Mesendoderm (in vitro differentiated cells): Measurements from ENCODE around the gene PAGR1.
"Not testable (repeated sequence)": the region's sequence is repeated elsewhere in the genome, so short reads cannot be mapped to it uniquely, and the experiment has no call there.

Experiments used
- DNase-seq: peaks from one replicate; pipeline ENCODE4 v3.0.0; 2013
- H2AK5ac ChIP-seq: 2 replicates; pipeline ENCODE4 v1.6.1; 2013; ENCODE audit warnings: low read length, inconsistent platforms
- H2BK120ac ChIP-seq: 2 replicates; pipeline ENCODE4 v1.6.1; 2013; ENCODE audit warnings: low read depth, mild to moderate bottlenecking, low read length, moderate library complexity, mixed read lengths
- H2BK15ac ChIP-seq: replicated peaks from 2 replicates; pipeline ENCODE4 v1.6.1; 2013; ENCODE audit warnings: low read depth, mild to moderate bottlenecking, moderate library complexity
- H2BK5ac ChIP-seq: 2 replicates; pipeline ENCODE4 v1.6.1; 2013; ENCODE audit warnings: low read length, inconsistent platforms
- H3K18ac ChIP-seq: 2 replicates; pipeline ENCODE4 v1.6.1; 2013; ENCODE audit warnings: mild to moderate bottlenecking, low read length, mixed read lengths
- H3K23ac ChIP-seq: one replicate; pipeline ENCODE4 v1.6.1; 2013; ENCODE audit warnings: low read length
- H3K27ac ChIP-seq: 2 replicates; pipeline ENCODE4 v1.5.1; 2013; ENCODE audit warnings: low read depth, mild to moderate bottlenecking, inconsistent platforms, low read length, moderate library complexity
- H3K27me3 ChIP-seq: 2 replicates; pipeline ENCODE4 v1.6.1; 2013; ENCODE audit warnings: low read length, control low read depth, mild to moderate bottlenecking, inconsistent platforms; ENCODE audit not compliant: insufficient read depth, poor library complexity
- H3K36me3 ChIP-seq: 2 replicates; pipeline ENCODE4 v1.6.1; 2013; ENCODE audit warnings: low read length, inconsistent platforms; ENCODE audit not compliant: control insufficient read depth, insufficient read depth
- H3K4ac ChIP-seq: one replicate; pipeline ENCODE4 v1.6.1; 2013; ENCODE audit warnings: low read depth, mild to moderate bottlenecking, low read length, moderate library complexity
- H3K4me1 ChIP-seq: 2 replicates; pipeline ENCODE4 v1.6.1; 2013; ENCODE audit warnings: low read depth, low read length, inconsistent platforms; ENCODE audit not compliant: control insufficient read depth
- H3K4me2 ChIP-seq: 2 replicates; pipeline ENCODE4 v1.6.1; 2013; ENCODE audit warnings: low read length
- H3K4me3 ChIP-seq: 2 replicates; pipeline ENCODE4 v1.5.1; 2013; ENCODE audit warnings: mild to moderate bottlenecking, low read length
- H3K56ac ChIP-seq: one replicate; pipeline ENCODE4 v1.6.1; 2013; ENCODE audit warnings: low read length
- H3K79me1 ChIP-seq: 2 replicates; pipeline ENCODE4 v1.6.1; 2013; ENCODE audit warnings: low read length, inconsistent platforms
- H3K79me2 ChIP-seq: 2 replicates; pipeline ENCODE4 v1.6.1; 2013; ENCODE audit warnings: mild to moderate bottlenecking, low read length; ENCODE audit not compliant: control insufficient read depth, insufficient read depth
- H3K9ac ChIP-seq: 2 replicates; pipeline ENCODE4 v1.6.1; 2013; ENCODE audit warnings: low read length, inconsistent platforms
- H4K5ac ChIP-seq: one replicate; pipeline ENCODE4 v1.6.1; 2013; ENCODE audit warnings: low read length
- H4K8ac ChIP-seq: one replicate; pipeline ENCODE4 v1.6.1; 2013; ENCODE audit warnings: low read depth, mild to moderate bottlenecking, control low read depth, low read length, moderate library complexity
- WGBS: extraction: QIAGEN DNeasy Blood & Tissue Kit; methylation state at CpG from one replicate; pipeline ENCODE4 v1.1.7; 2013; ENCODE audit warnings: low lambda C conversion rate, missing lambda C conversion rate; ENCODE audit not compliant: insufficient coverage; ENCODE audit errors: extremely low coverage; 5-methylcytosine and 5-hydroxymethylcytosine counted together

The PAGR1 gene

GRCh38 chr16:29833219-29833618 is 17.3 kb downstream of the PAGR1 start:
- H4K5ac ChIP-seq, H3K4ac ChIP-seq, H2AK5ac ChIP-seq, H3K18ac ChIP-seq, H2BK5ac ChIP-seq, H3K4me1 ChIP-seq, H3K79me2 ChIP-seq, H4K8ac ChIP-seq, H3K4me2 ChIP-seq, H3K23ac ChIP-seq, H3K4me3 ChIP-seq, H2BK15ac ChIP-seq, DNase-seq, H3K56ac ChIP-seq, H3K27me3 ChIP-seq, H3K9ac ChIP-seq, H2BK120ac ChIP-seq, H3K36me3 ChIP-seq, H3K79me1 ChIP-seq, H3K27ac ChIP-seq: not testable (repeated sequence)
- no CpG with 5 or more reads among the region's 4 CpGs for WGBS

- no peak overlapping the region for H2BK5ac ChIP-seq
- no peak overlapping the region for H2BK15ac ChIP-seq
- no peak overlapping the region for H2BK120ac ChIP-seq
- no peak overlapping the region for H2AK5ac ChIP-seq
- H3K27me3 ChIP-seq: no peaks in the 10 kb centered on the region
- H3K79me1 ChIP-seq: no peaks in the 10 kb centered on the region
- no peaks in the 10 kb centered on the region for H3K36me3 ChIP-seq
- H4K5ac ChIP-seq: no peak overlapping the region
- no peak for DNase-seq
- no peak overlapping the region for H3K18ac ChIP-seq
- no peak overlapping the region for H4K8ac ChIP-seq
- no peak overlapping the region for H3K9ac ChIP-seq
- WGBS: no CpG with 5 or more reads among the region's 5 CpGs
- no peak overlapping the region for H3K4me2 ChIP-seq
- no peak overlapping the region for H3K27ac ChIP-seq
- H3K56ac ChIP-seq: no peak overlapping the region
- no peak overlapping the region for H3K4ac ChIP-seq
- H3K79me2 ChIP-seq: no peaks in the 10 kb centered on the region
- no peak overlapping the region for H3K4me3 ChIP-seq
- no peak overlapping the region for H3K23ac ChIP-seq
- H3K4me1 ChIP-seq: no peaks in the 10 kb centered on the region
These were observed 18.1 kb downstream of the PAGR1 start for GRCh38 chr16:29834079-29834478.

GRCh38 chr16:29835926-29836325 is 20.0 kb downstream of the PAGR1 start:
- no peak overlapping the region for H2BK15ac ChIP-seq
- no peak overlapping the region for H3K23ac ChIP-seq
- H4K5ac ChIP-seq: no peak overlapping the region
- WGBS: no CpG with 5 or more reads among the region's 7 CpGs
- no peaks in the 10 kb centered on the region for H3K27me3 ChIP-seq
- no peak overlapping the region for H3K9ac ChIP-seq
- H3K79me2 ChIP-seq: no peaks in the 10 kb centered on the region
- no peak overlapping the region for H3K4me3 ChIP-seq
- no peaks in the 10 kb centered on the region for H3K4me1 ChIP-seq
- H3K4me2 ChIP-seq: no peak overlapping the region
- no peaks in the 10 kb centered on the region for H3K79me1 ChIP-seq
- H2AK5ac ChIP-seq: no peak overlapping the region
- no peak for DNase-seq
- no peak overlapping the region for H2BK120ac ChIP-seq
- H4K8ac ChIP-seq: no peak overlapping the region
- H3K18ac ChIP-seq: no peak overlapping the region
- no peaks in the 10 kb centered on the region for H3K36me3 ChIP-seq
- H3K4ac ChIP-seq: no peak overlapping the region
- H2BK5ac ChIP-seq: no peak overlapping the region
- no peak overlapping the region for H3K56ac ChIP-seq
- H3K27ac ChIP-seq: no peak overlapping the region

- Histone ChIP-seq H3K79me2 (no peaks in the 10 kb centered on the region), H4K5ac (no peak overlapping the region), H3K9ac (no peak overlapping the region), H3K27ac (no peak overlapping the region), H3K56ac (peak overlapping the region; percentile 34), H3K4me1 (no peaks in the 10 kb centered on the region), H3K4ac (no peak overlapping the region), H3K4me3 (no peak overlapping the region), H2AK5ac (no peak overlapping the region), H2BK120ac (no peak overlapping the region), H3K23ac (no peak overlapping the region), H3K4me2 (no peak overlapping the region), H2BK5ac (no peak overlapping the region), H3K27me3 (no peaks in the 10 kb centered on the region), H2BK15ac (no peak overlapping the region), H3K79me1 (no peaks in the 10 kb centered on the region), H3K18ac (no peak overlapping the region), H4K8ac (no peak overlapping the region), H3K36me3 (no peaks in the 10 kb centered on the region)
- no CpG with 5 or more reads among the region's 15 CpGs for WGBS
- no peak for DNase-seq
These were observed 20.7 kb downstream of the PAGR1 start for GRCh38 chr16:29836623-29837022.

GRCh38 chr16:29837841-29838240 is 21.9 kb downstream of the PAGR1 start:
- H4K5ac ChIP-seq: no peak overlapping the region
- H3K9ac ChIP-seq: no peak overlapping the region
- no peak overlapping the region for H3K4ac ChIP-seq
- H2AK5ac ChIP-seq: no peak overlapping the region
- no peak overlapping the region for H3K18ac ChIP-seq
- WGBS: no CpG with 5 or more reads among the region's 5 CpGs
- no peak for DNase-seq
- no peaks in the 10 kb centered on the region for H3K4me1 ChIP-seq
- no peak overlapping the region for H3K4me2 ChIP-seq
- H2BK120ac ChIP-seq: no peak overlapping the region
- H3K4me3 ChIP-seq: no peak overlapping the region
- H3K27me3 ChIP-seq: no peaks in the 10 kb centered on the region
- no peak overlapping the region for H2BK5ac ChIP-seq
- H3K79me2 ChIP-seq: no peaks in the 10 kb centered on the region
- H3K79me1 ChIP-seq: no peaks in the 10 kb centered on the region
- H3K56ac ChIP-seq: no peak overlapping the region
- H2BK15ac ChIP-seq: no peak overlapping the region
- no peak overlapping the region for H3K27ac ChIP-seq
- no peaks in the 10 kb centered on the region for H3K36me3 ChIP-seq
- H3K23ac ChIP-seq: no peak overlapping the region
- no peak overlapping the region for H4K8ac ChIP-seq

GRCh38 chr16:29839822-29840221 is 23.9 kb downstream of the PAGR1 start:
- no peaks in the 10 kb centered on the region for H3K79me1 ChIP-seq
- WGBS: no CpG with 5 or more reads among the region's 6 CpGs
- H3K56ac ChIP-seq: no peak overlapping the region
- H3K4ac ChIP-seq: no peak overlapping the region
- H3K4me2 ChIP-seq: no peak overlapping the region
- no peaks in the 10 kb centered on the region for H3K36me3 ChIP-seq
- DNase-seq: no peak
- no peak overlapping the region for H2BK15ac ChIP-seq
- no peak overlapping the region for H3K9ac ChIP-seq
- no peak overlapping the region for H3K18ac ChIP-seq
- no peaks in the 10 kb centered on the region for H3K27me3 ChIP-seq
- no peak overlapping the region for H4K8ac ChIP-seq
- no peak overlapping the region for H3K27ac ChIP-seq
- no peak overlapping the region for H2BK5ac ChIP-seq
- H3K4me3 ChIP-seq: no peak overlapping the region
- peak overlapping the region; percentile 3 for H3K23ac ChIP-seq
- no peaks in the 10 kb centered on the region for H3K79me2 ChIP-seq
- no peak overlapping the region for H4K5ac ChIP-seq
- no peak overlapping the region for H2AK5ac ChIP-seq
- H2BK120ac ChIP-seq: no peak overlapping the region
- H3K4me1 ChIP-seq: no peaks in the 10 kb centered on the region
